Gastrocnemius medialis (tissue), 4 donors: ENCODE data around the gene MECP2. TPM values are rescaled to one million over a fixed set of nuclear protein-coding genes. Genes with fewer than 3 reads are reported as not detected.
A peak's percentile ranks its signal among the peaks of the same experiment; 100 is the strongest.

Source experiments
- ATAC-seq, 2 donors: fragments of 150-250 bp; one replicate each; pipeline ENCODE4 v1.9.1; 2016
- DNase-seq, 2 donors: peaks; one replicate each; pipeline ENCODE4 v3.0.0-alpha.2; 2019
- H3K27ac ChIP-seq, 4 donors: fragments of 200-600 bp; sonication (generic); 1 replicate in 1 of 4; 2 replicates in 3 of 4; pipeline ENCODE4 v1.5.1; 2016 to 2018; ENCODE audit warnings: mild to moderate bottlenecking in 2 of 4, moderate library complexity in 1 of 4
- H3K27me3 ChIP-seq, 3 donors: fragments of 200-600 bp; sonication (generic) in 2 of 3; 1 replicate in 1 of 3; 2 replicates in 2 of 3; pipeline versions ENCODE4 v1.5.1 to v1.6.0; 2016 to 2019; ENCODE audit warnings: mild to moderate bottlenecking in 1 of 3, moderate library complexity in 1 of 3
- H3K36me3 ChIP-seq, 2 donors: fragments of 200-600 bp; sonication (generic) in 1 of 2; one replicate each; pipeline ENCODE4 v1.5.1; 2017 to 2018
- H3K4me1 ChIP-seq, 2 donors: fragments of 200-600 bp; sonication (generic) in 1 of 2; one replicate each; pipeline ENCODE4 v1.5.1; 2016 to 2017; ENCODE audit warnings: mild to moderate bottlenecking in 2 of 2
- H3K4me3 ChIP-seq, 4 donors: fragments of 200-600 bp; sonication (generic) in 3 of 4; 1 replicate in 1 of 4; 2 replicates in 3 of 4; pipeline ENCODE4 v1.5.1; 2016 to 2019; ENCODE audit warnings: mild to moderate bottlenecking in 2 of 4
- H3K9me3 ChIP-seq, 3 donors: fragments of 200-600 bp; sonication (generic) in 2 of 3; 1 replicate in 1 of 3; 2 replicates in 2 of 3; pipeline ENCODE4 v1.5.1; 2016 to 2019
- POLR2A ChIP-seq, 2 donors: fragments of 450-650 bp; IDR thresholded peaks; one replicate each; pipeline ENCODE4 v1.6.1; 2017; ENCODE audit warnings: antibody characterized with exemption in 2 of 2, mild to moderate bottlenecking in 2 of 2, moderate library complexity in 2 of 2
- in situ Hi-C, 4 donors: fragments of 200-750 bp; cut with MboI; loops; one replicate each; pipeline versions ENCODE4 v1.15.0 to v1.8.0; 2017; ENCODE audit warnings: low sequenced_read_pairs in 4 of 4
- intact Hi-C: fragments of 100-400 bp; cut with DNase I; formaldehyde crosslinking; loops from one replicate; pipeline ENCODE4 v1.15.1; 2023; ENCODE audit warnings: low total_unique reads
- total RNA-seq, 4 donors: library from RNA; depleted of rRNA; stranded (reverse); fragments of >200 nt; gene quantifications; one replicate each; pipeline versions ENCODE4 v1.1.0 to v1.2.3, GENCODE V29; 2016
- TF ChIP-seq, protein P1 (sequence below), 5 experiments: fragments of 450-650 bp in 3 of 5; fragments of 200-600 bp in 2 of 5; sonication (generic) in 2 of 5; IDR thresholded peaks in 4 of 5; conservative IDR thresholded peaks in 1 of 5; 1 replicate in 4 of 5; 2 replicates in 1 of 5; pipeline ENCODE4 v1.5.1; 2016 to 2019; ENCODE audit warnings: antibody characterized with exemption in 5 of 5, mild to moderate bottlenecking in 3 of 5, moderate library complexity in 3 of 5

Gene MECP2
- total RNA-seq, 4 donors from 2014 or later: 39.0 to 63.2 (median 45.2) TPM

GRCh38 chrX:153991013-153991580 lies 106.4 kb downstream of the MECP2 start:
- H3K4me3 ChIP-seq: no peak overlapping the region
- in situ Hi-C loops: no loop called here
- TF ChIP-seq POLR2A (IDR thresholded peaks at IDR 0.05): no peak
- TF ChIP-seq, protein P1, sequence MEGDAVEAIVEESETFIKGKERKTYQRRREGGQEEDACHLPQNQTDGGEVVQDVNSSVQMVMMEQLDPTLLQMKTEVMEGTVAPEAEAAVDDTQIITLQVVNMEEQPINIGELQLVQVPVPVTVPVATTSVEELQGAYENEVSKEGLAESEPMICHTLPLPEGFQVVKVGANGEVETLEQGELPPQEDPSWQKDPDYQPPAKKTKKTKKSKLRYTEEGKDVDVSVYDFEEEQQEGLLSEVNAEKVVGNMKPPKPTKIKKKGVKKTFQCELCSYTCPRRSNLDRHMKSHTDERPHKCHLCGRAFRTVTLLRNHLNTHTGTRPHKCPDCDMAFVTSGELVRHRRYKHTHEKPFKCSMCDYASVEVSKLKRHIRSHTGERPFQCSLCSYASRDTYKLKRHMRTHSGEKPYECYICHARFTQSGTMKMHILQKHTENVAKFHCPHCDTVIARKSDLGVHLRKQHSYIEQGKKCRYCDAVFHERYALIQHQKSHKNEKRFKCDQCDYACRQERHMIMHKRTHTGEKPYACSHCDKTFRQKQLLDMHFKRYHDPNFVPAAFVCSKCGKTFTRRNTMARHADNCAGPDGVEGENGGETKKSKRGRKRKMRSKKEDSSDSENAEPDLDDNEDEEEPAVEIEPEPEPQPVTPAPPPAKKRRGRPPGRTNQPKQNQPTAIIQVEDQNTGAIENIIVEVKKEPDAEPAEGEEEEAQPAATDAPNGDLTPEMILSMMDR (IDR thresholded peaks at IDR 0.05 in 4 of 5, conservative IDR thresholded peaks at IDR 0.05 in 1 of 5): no peak
- H3K9me3 ChIP-seq: no peaks in the 10 kb centered on the region
- H3K27ac ChIP-seq: no peak overlapping the region
- DNase-seq (no peak), ATAC-seq (no peak)
- intact Hi-C loops: no loop called here
- no peaks in the 10 kb centered on the region for H3K4me1 ChIP-seq
- no peaks in the 10 kb centered on the region for H3K36me3 ChIP-seq
- no peaks in the 10 kb centered on the region for H3K27me3 ChIP-seq

DNA sequence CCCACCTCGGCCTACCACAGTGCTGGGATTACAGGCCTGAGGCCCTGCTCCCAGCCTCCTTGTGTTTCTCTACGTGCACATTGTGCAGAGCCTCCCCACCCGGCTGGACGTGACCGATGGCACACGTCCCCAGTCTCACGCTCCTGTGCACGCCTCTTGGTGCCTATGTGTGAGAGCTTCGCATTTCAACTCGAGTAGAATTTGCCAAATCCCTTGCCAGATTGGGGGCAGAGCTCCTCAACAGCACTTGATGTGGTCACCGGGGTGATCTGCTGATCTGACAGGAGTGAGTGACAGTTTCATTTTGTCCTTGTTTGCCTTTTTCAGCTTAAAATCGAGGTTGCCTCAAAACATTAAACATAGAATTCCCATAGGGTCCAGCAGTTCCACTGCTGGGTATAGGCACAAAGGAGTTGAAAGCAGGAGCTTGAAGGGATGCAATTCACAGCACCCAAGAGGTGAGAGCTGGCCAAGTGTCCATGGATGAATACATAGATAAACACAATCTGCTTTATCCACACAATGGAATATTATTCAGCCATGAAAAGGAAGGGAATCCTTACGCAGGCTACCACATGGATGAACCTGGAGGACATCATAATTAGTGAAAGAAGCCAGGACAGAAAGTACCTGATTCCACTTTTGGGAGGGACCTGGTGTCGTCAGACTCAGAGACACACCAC lies 107.4 kb downstream of the MECP2 start:
- H3K27ac ChIP-seq: no peak overlapping the region
- intact Hi-C loops: no loop called here
- H3K9me3 ChIP-seq: no peaks in the 10 kb centered on the region
- H3K4me3 ChIP-seq: no peak overlapping the region
- no peaks in the 10 kb centered on the region for H3K27me3 ChIP-seq
- TF ChIP-seq, protein P1 (IDR thresholded peaks at IDR 0.05 in 4 of 5, conservative IDR thresholded peaks at IDR 0.05 in 1 of 5): no peak
- no peak for TF ChIP-seq POLR2A (IDR thresholded peaks at IDR 0.05)
- H3K36me3 ChIP-seq: no peaks in the 10 kb centered on the region
- no peaks in the 10 kb centered on the region for H3K4me1 ChIP-seq
- DNase-seq (no peak), ATAC-seq (no peak)
- in situ Hi-C loops: no loop called here

GRCh38 chrX:153988493-153988892 lies 109.0 kb downstream of the MECP2 start:
- Histone ChIP-seq H3K27me3 (no peaks in the 10 kb centered on the region), H3K4me1 (no peaks in the 10 kb centered on the region), H3K36me3 (no peaks in the 10 kb centered on the region), H3K9me3 (no peaks in the 10 kb centered on the region), H3K4me3 (no peak overlapping the region), H3K27ac (no peak overlapping the region)
- no peak for DNase-seq
- in situ Hi-C loops (no loop called here), intact Hi-C loops (no loop called here)
- no peak for TF ChIP-seq POLR2A (IDR thresholded peaks at IDR 0.05)
- TF ChIP-seq, protein P1 (IDR thresholded peaks at IDR 0.05 in 4 of 5, conservative IDR thresholded peaks at IDR 0.05 in 1 of 5): no peak
- ATAC-seq: no peak

- Histone ChIP-seq H3K4me3 (no peak overlapping the region), H3K27ac (peak overlapping the region in 1 of 4 donors; percentile 49), H3K27me3 (no peaks in the 10 kb centered on the region), H3K36me3 (no peaks in the 10 kb centered on the region), H3K9me3 (no peaks in the 10 kb centered on the region), H3K4me1 (no peaks in the 10 kb centered on the region)
- DNase-seq: no peak
- intact Hi-C loops (no loop called here), in situ Hi-C loops (no loop called here)
- TF ChIP-seq, protein P1 (IDR thresholded peaks at IDR 0.05 in 4 of 5, conservative IDR thresholded peaks at IDR 0.05 in 1 of 5): no peak
- TF ChIP-seq POLR2A (IDR thresholded peaks at IDR 0.05): no peak
- no peak for ATAC-seq
These were observed 113.0 kb downstream of the MECP2 start for GRCh38 chrX:153984351-153985178.
